ENCODE measurements around the gene S1PR4. TPM values are rescaled to one million over a fixed set of nuclear protein-coding genes. Genes with fewer than 3 reads are reported as not detected.
A peak's percentile ranks its signal among the peaks of the same experiment; 100 is the strongest.

Gene S1PR4
- total and polyA plus RNA-seq, 2 experiments from 2014 or later: 0.07 TPM; not detected in 1

DNA sequence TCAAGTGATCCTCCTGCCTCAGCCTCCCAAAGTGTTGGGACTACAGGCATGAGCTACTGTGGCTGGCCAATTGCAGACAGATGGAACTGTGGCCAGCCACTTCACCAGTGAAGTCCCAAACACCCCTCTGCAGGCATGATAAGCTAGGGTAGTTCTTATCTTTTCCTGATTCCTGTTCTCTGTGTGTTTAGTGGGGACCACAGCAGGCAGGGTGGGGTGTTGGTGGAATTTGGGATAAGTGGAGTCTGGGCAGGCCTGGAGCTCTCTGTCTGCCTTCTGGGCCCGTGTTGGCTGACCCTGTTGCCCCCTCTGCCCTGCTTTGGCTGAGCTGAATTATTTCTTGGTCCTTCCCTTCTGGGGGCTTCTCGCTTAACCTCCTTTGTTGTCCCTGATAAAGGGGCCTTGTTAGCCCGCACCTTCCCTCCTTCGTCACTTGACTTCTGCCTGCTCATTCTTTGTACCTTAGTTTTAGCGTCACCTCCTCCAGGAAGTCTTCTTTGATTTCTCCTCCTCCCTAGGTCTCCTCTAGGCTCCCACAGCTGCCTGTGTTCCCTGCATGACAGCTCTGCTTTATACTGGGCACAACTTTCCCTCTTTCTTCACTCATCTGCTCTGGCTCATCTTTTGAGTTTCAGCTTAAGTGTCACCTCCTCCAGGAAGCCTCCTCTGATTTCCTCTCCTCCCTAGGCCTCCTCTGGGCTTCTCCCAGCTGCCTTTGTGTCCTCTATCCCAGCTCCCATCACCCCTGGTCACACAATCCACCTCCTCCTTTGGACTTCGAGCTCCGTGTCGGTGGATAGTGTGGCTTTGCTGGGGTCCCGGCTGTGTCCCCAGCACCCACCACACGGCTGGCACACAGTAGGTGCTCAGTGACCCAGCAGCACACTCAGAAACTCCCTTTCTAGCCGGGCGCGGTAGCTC, 5.4 kb downstream of the S1PR4 start:
- peak overlapping the region; percentile 78 for H2AFZ ChIP-seq
- no peak for DNase-seq (ENCODE audit: low spot score)
- no peak overlapping the region for H3K4me3 ChIP-seq
- H3K4me1 ChIP-seq (ENCODE audit: insufficient read depth): peaks cover 11% of the 10 kb centered on the region
- H3K27ac ChIP-seq: no peak overlapping the region
- no peak for TF ChIP-seq EZH2phosphoT487 (IDR thresholded peaks at IDR 0.05; ENCODE audit: low read depth, severe bottlenecking, unreplicated experiment)
- TF ChIP-seq EZH2 (IDR thresholded peaks at IDR 0.05; ENCODE audit: borderline replicate concordance): no peak
- TF ChIP-seq, protein P1, sequence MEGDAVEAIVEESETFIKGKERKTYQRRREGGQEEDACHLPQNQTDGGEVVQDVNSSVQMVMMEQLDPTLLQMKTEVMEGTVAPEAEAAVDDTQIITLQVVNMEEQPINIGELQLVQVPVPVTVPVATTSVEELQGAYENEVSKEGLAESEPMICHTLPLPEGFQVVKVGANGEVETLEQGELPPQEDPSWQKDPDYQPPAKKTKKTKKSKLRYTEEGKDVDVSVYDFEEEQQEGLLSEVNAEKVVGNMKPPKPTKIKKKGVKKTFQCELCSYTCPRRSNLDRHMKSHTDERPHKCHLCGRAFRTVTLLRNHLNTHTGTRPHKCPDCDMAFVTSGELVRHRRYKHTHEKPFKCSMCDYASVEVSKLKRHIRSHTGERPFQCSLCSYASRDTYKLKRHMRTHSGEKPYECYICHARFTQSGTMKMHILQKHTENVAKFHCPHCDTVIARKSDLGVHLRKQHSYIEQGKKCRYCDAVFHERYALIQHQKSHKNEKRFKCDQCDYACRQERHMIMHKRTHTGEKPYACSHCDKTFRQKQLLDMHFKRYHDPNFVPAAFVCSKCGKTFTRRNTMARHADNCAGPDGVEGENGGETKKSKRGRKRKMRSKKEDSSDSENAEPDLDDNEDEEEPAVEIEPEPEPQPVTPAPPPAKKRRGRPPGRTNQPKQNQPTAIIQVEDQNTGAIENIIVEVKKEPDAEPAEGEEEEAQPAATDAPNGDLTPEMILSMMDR (IDR thresholded peaks at IDR 0.05; ENCODE audit: poor library complexity): no peak
- H3K9me3 ChIP-seq (ENCODE audit: low read depth): no peaks in the 10 kb centered on the region
- no peaks in the 10 kb centered on the region for H4K20me1 ChIP-seq (ENCODE audit: insufficient read depth, poor library complexity, severe bottlenecking)
- 90% methylated on average over 13 of the region's 13 CpGs for WGBS (ENCODE audit: low lambda C conversion rate, missing lambda C conversion rate)
- H3K9me2 ChIP-seq (replicated peaks; ENCODE audit: insufficient read depth): no peaks in the 10 kb centered on the region
- no peaks in the 10 kb centered on the region for H3K36me3 ChIP-seq (replicated peaks; ENCODE audit: insufficient read depth, low read depth)
- no peaks in the 10 kb centered on the region for H3K27me3 ChIP-seq
- H3K79me2 ChIP-seq: peaks cover 30% of the 10 kb centered on the region
- H3K4me2 ChIP-seq: no peak overlapping the region

DNA sequence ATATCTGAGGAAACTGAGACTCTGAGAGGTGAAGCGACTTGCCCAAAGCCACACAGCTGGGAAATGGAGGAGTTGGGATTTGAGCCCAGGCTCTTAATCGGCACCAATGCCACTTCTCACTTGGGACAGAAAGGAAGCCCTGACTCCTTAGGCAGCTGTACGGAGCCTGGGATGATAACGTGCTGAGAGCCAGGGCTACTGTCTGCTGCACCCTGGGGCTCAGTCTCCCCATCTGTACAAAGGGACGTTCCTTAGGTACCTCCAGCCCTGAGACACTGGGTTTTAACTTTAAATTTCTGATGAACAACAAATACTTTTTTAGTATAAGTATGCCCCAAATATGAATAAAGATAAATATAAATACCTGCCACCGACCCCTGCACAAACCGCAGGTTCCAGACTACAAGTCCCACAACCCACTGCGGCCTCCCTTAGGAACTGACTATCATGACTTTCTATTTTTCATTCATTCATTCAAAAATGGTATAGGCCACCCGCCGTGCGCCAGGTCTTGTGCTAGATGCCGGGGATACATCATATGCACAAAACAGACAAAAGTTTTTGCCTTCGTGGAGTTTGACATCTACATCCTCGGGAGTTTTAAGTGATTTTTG, 6.4 kb downstream of the S1PR4 start:
- peaks cover 11% of the 10 kb centered on the region for H3K4me1 ChIP-seq (ENCODE audit: insufficient read depth)
- peaks cover 39% of the 10 kb centered on the region for H3K79me2 ChIP-seq
- peak overlapping the region; percentile 82 for H3K4me2 ChIP-seq
- peak; percentile 74 for DNase-seq (ENCODE audit: low spot score)
- TF ChIP-seq, protein P1 (IDR thresholded peaks at IDR 0.05; ENCODE audit: poor library complexity): no peak
- no peak for TF ChIP-seq EZH2 (IDR thresholded peaks at IDR 0.05; ENCODE audit: borderline replicate concordance)
- TF ChIP-seq EZH2phosphoT487 (IDR thresholded peaks at IDR 0.05; ENCODE audit: low read depth, severe bottlenecking, unreplicated experiment): no peak
- H3K27me3 ChIP-seq: no peaks in the 10 kb centered on the region
- no peaks in the 10 kb centered on the region for H3K9me2 ChIP-seq (replicated peaks; ENCODE audit: insufficient read depth)
- no peaks in the 10 kb centered on the region for H3K9me3 ChIP-seq (ENCODE audit: low read depth)
- no peaks in the 10 kb centered on the region for H3K36me3 ChIP-seq (replicated peaks; ENCODE audit: insufficient read depth, low read depth)
- WGBS (ENCODE audit: low lambda C conversion rate, missing lambda C conversion rate): 18% methylated on average over 14 of the region's 14 CpGs
- peak overlapping the region; percentile 72 for H3K4me3 ChIP-seq
- no peak overlapping the region for H3K27ac ChIP-seq
- peak overlapping the region; percentile 78 for H2AFZ ChIP-seq
- H4K20me1 ChIP-seq (ENCODE audit: insufficient read depth, poor library complexity, severe bottlenecking): no peaks in the 10 kb centered on the region

DNA sequence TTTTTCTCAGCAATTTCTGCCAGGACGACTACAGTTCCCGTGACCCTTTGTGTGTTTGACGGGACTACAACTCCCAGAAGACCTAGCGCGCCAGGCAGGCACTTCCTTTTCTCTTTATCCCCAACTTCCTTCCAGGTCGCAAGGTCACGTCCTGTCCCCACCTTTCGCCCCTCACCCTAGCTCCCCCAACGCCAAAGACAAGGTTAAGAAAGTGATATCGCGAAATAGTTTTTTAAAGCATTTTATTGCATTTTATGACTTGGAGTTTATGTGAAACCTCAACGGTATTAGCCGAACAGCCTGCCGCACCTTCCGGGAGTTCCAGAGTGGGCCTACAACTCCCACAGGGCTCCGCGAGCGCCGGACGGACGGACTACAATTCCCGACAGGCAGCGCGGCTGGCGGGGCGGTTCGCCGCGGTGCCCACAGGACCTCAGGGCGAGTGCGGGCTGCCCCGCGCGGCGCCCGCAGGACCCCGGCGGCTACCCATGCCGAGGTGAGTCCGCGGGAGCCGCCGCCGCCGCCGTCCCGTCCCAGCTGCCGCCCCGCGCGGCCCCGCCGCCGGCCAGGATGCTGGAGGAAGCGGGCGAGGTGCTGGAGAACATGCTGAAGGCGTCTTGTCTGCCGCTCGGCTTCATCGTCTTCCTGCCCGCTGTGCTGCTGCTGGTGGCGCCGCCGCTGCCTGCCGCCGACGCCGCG, 7.0 kb downstream of the S1PR4 start, which contains the start of gene NCLN:
NCLN (plus strand) TSS at position 470 of the 699 bp plus-strand sequence; CDS start at position 571, 101 bp downstream.
- 2% methylated on average over 56 of the region's 69 CpGs for WGBS (ENCODE audit: low lambda C conversion rate, missing lambda C conversion rate)
- Histone ChIP-seq H3K36me3 (replicated peaks; ENCODE audit: insufficient read depth, low read depth) (no peaks in the 10 kb centered on the region), H3K4me1 (ENCODE audit: insufficient read depth) (peaks cover 11% of the 10 kb centered on the region), H3K79me2 (peaks cover 46% of the 10 kb centered on the region), H3K9me3 (ENCODE audit: low read depth) (no peaks in the 10 kb centered on the region), H2AFZ (peak within 1 kb of the TSS; percentile 78), H3K4me2 (peak within 1 kb of the TSS; percentile 99), H3K4me3 (peak within 1 kb of the TSS; percentile 89), H3K9me2 (replicated peaks; ENCODE audit: insufficient read depth) (no peaks in the 10 kb centered on the region), H4K20me1 (ENCODE audit: insufficient read depth, poor library complexity, severe bottlenecking) (no peaks in the 10 kb centered on the region), H3K27ac (peak within 1 kb of the TSS; percentile 69), H3K27me3 (no peaks in the 10 kb centered on the region)
- TF ChIP-seq EZH2phosphoT487 (IDR thresholded peaks at IDR 0.05; ENCODE audit: low read depth, severe bottlenecking, unreplicated experiment): no peak
- no peak for TF ChIP-seq EZH2 (IDR thresholded peaks at IDR 0.05; ENCODE audit: borderline replicate concordance)
- TF ChIP-seq, protein P1 (IDR thresholded peaks at IDR 0.05; ENCODE audit: poor library complexity): no peak
- DNase-seq (ENCODE audit: low spot score): peak; percentile 97

All from hepatocyte (in vitro differentiated cells).